HepG2 (cell line): ENCODE measurements around the gene ALOX5AP. TPM values are rescaled to one million over a fixed set of nuclear protein-coding genes. Genes with fewer than 3 reads are reported as not detected.

Source experiments
- ATAC-seq: fragments of 200-7000 bp; cut with Tn5 transposase; 3 replicates; pipeline ENCODE4 v1.9.1; 2020; ENCODE audit warnings: mild to moderate bottlenecking, moderate library complexity
- BruUV-seq: library from RNA; stranded (reverse); fragments of 400-500 nt; replicated peaks from 2 replicates; lab custom pipeline; 2021; lab: Mats Ljungman, UMichigan
- CTCF ChIA-PET: fragments of 300-600 bp; formaldehyde crosslinking; extraction: SDS; loops from one replicate; lab custom pipeline; 2021; ENCODE audit warnings: low total read pairs, inconsistent platforms, low intra/inter-chr PET ratio; lab: Yijun Ruan, JAX
- POLR2A ChIA-PET: fragments of 350-600 bp; sonication (Branson Sonifier 250); formaldehyde crosslinking; loops from one replicate; lab custom pipeline; 2020; ENCODE audit warnings: antibody characterized with exemption, inconsistent platforms; lab: Yijun Ruan, JAX
- DNase-seq: peaks from one replicate; pipeline ENCODE4 v3.0.0-alpha.2; 2015; ENCODE audit warnings: low spot score
- FAIRE-seq: peaks from 3 replicates; lab custom pipeline; 2011; peaks lifted over from hg19 to GRCh38; lab: Jason Lieb, UNC
- H2AFZ ChIP-seq: one replicate; pipeline ENCODE4 v1.6.1; 2011; ENCODE audit warnings: low read length, inconsistent platforms
- H3K27ac ChIP-seq: fragments of 300-600 bp; 3 replicates; pipeline ENCODE4 v1.8.0; 2011; ENCODE audit warnings: mixed run types, mild to moderate bottlenecking, mixed read lengths, low read length, inconsistent platforms; ENCODE audit not compliant: insufficient read depth; ENCODE audit errors: extremely low read length
- H3K27me3 ChIP-seq, 2 experiments: fragments of 200-600 bp in 1 of 2; 2 replicates in 1 of 2; 3 replicates in 1 of 2; pipeline versions ENCODE4 v1.6.0 to v1.8.0; 2011; ENCODE audit warnings: low read length in 2 of 2, mild to moderate bottlenecking in 2 of 2, moderate library complexity in 2 of 2, inconsistent platforms in 1 of 2; ENCODE audit not compliant: insufficient read depth in 2 of 2, control insufficient read depth in 1 of 2
- H3K36me3 ChIP-seq, 2 experiments: fragments of 200-600 bp in 1 of 2; replicated peaks in 1 of 2; 2 replicates in 1 of 2; 3 replicates in 1 of 2; pipeline versions ENCODE4 v1.5.1 to v1.8.0; 2011; ENCODE audit warnings: low read length in 2 of 2, inconsistent platforms in 1 of 2; ENCODE audit not compliant: insufficient read depth in 2 of 2, control insufficient read depth in 1 of 2
- H3K4me1 ChIP-seq: 2 replicates; pipeline ENCODE4 v1.5.1; 2012; ENCODE audit warnings: low read length, inconsistent platforms; ENCODE audit not compliant: insufficient read depth
- H3K4me2 ChIP-seq: 2 replicates; pipeline ENCODE4 v1.6.0; 2011; ENCODE audit warnings: low read depth, low read length, inconsistent platforms
- H3K4me3 ChIP-seq, 3 experiments: fragments of 200-600 bp in 1 of 3; sonication (generic), shearing (Covaris generic) in 1 of 3; replicated peaks in 1 of 3; 2 replicates each; pipeline ENCODE4 v1.5.1; 2011 to 2016; ENCODE audit warnings: low read length in 3 of 3, inconsistent platforms in 2 of 3, low read depth in 2 of 3, mild to moderate bottlenecking in 2 of 3, control low read depth in 1 of 3, mixed read lengths in 1 of 3; ENCODE audit not compliant: insufficient read depth in 1 of 3
- H3K79me2 ChIP-seq: one replicate; pipeline ENCODE4 v1.6.1; 2011; ENCODE audit warnings: low read length, inconsistent platforms; ENCODE audit not compliant: insufficient read depth
- H3K9ac ChIP-seq: 2 replicates; pipeline ENCODE4 v1.6.0; 2011; ENCODE audit warnings: mild to moderate bottlenecking, low read depth, low read length, inconsistent platforms; ENCODE audit not compliant: insufficient read depth
- H3K9me3 ChIP-seq: 2 replicates; pipeline ENCODE4 v1.5.1; 2012; ENCODE audit warnings: mild to moderate bottlenecking, low read length
- H4K20me1 ChIP-seq: 2 replicates; pipeline ENCODE4 v1.6.0; 2011; ENCODE audit warnings: inconsistent platforms, mild to moderate bottlenecking, low read length, moderate library complexity; ENCODE audit not compliant: insufficient read depth
- CTCF ChIP-seq: sonication (generic); formaldehyde crosslinking; IDR thresholded peaks from 2 replicates; pipeline ENCODE4 v1.5.0; 2020; ENCODE audit warnings: mild to moderate bottlenecking, missing genetic modification reagents, moderate library complexity
- FOXJ3 ChIP-seq: sonication (generic); formaldehyde crosslinking; IDR thresholded peaks from 2 replicates; pipeline ENCODE4 v1.4.0; 2020; ENCODE audit warnings: missing genetic modification reagents, mild to moderate bottlenecking, borderline replicate concordance
- HNRNPL ChIP-seq: fragments of 200-400 bp; formaldehyde crosslinking; IDR thresholded peaks from 2 replicates; pipeline ENCODE4 v1.6.1; 2017; ENCODE audit warnings: mild to moderate bottlenecking, low read depth, low read length
- IRX3 ChIP-seq: sonication (generic); formaldehyde crosslinking; IDR thresholded peaks from 2 replicates; pipeline ENCODE4 v1.8.1; 2023; ENCODE audit warnings: mild to moderate bottlenecking, low read depth, missing genetic modification reagents, borderline replicate concordance
- ZFX ChIP-seq: sonication (generic); formaldehyde crosslinking; IDR thresholded peaks from 2 replicates; pipeline ENCODE4 v1.4.0; 2020; ENCODE audit warnings: mild to moderate bottlenecking, low read depth, missing genetic modification reagents, moderate library complexity
- ZNF768 ChIP-seq: sonication (generic); formaldehyde crosslinking; IDR thresholded peaks from 2 replicates; pipeline ENCODE4 v1.4.0; 2020; ENCODE audit warnings: missing genetic modification reagents
- WGBS: methylation state at CpG from one replicate; pipeline ENCODE4 v1.1.6; 2017; ENCODE audit warnings: low lambda C conversion rate; 5-methylcytosine and 5-hydroxymethylcytosine counted together
- in situ Hi-C: cut with HindIII; loops from 2 replicates; pipeline ENCODE4 v1.10.0; 2017; ENCODE audit warnings: low pct_unique_long_range_greater_than_20kb; ENCODE audit not compliant: extremely low pct_ligation_motif_present
- intact Hi-C: fragments of 100-400 bp; cut with micrococcal nuclease; formaldehyde crosslinking; loops from one replicate; pipeline ENCODE4 v1.10.0; 2022; ENCODE audit not compliant: unreplicated experiment
- polyA plus RNA-seq, 8 experiments: library from polyadenylated mRNA; depleted of rRNA in 3 of 8; stranded (reverse) in 7 of 8; unstranded in 1 of 8; fragments of >200 nt; fragmentation: Illumina TruSeq in 4 of 8; extraction: Trizol in 4 of 8; gene quantifications; 2 replicates each; pipeline versions ENCODE4 v1.2.1 to v1.2.3, GENCODE V29; 2011 to 2016; ENCODE audit warnings: low read depth in 4 of 8, missing spikeins in 1 of 8, mixed read lengths in 1 of 8; ENCODE audit not compliant: insufficient read depth in 1 of 8
- total RNA-seq, 5 experiments: library from RNA; depleted of rRNA; stranded (reverse); fragments of >200 nt; fragmentation: Illumina TruSeq; extraction: Trizol; gene quantifications; 2 replicates each; pipeline ENCODE4 v1.2.3, GENCODE V29; 2016; ENCODE audit warnings: low read depth in 1 of 5

Gene ALOX5AP
- total and polyA plus RNA-seq, 2 of the 13 experiments (the other 11 are each of a cell fraction or from before 2014, with no cell fraction given): 0.97 to 1.2 TPM

GRCh38 chr13:30804474-30804873 is 69.1 kb downstream of the ALOX5AP start:
- intact Hi-C loops (loop anchor here (2.0 to 10.0 kb wide), 3 partner anchors 132 to 670 kb away; no protein-coding TSS in a partner anchor), in situ Hi-C loops (no loop called here)
- DNase-seq: no peak
- POLR2A ChIA-PET: interaction anchor here (1.2 to 2.5 kb wide), 3 partner anchors 18 to 61 kb away, joined by 4 to 10 read pairs (median 8); no protein-coding TSS in a partner anchor
- H4K20me1 ChIP-seq: no peaks in the 10 kb centered on the region
- no peaks in the 10 kb centered on the region for H3K79me2 ChIP-seq
- no TSS peak for BruUV-seq
- CTCF ChIA-PET: no interaction called here
- H3K27ac ChIP-seq: no peak overlapping the region
- H3K9ac ChIP-seq: no peak overlapping the region
- TF ChIP-seq HNRNPL (peak; percentile 85), CTCF (0 out of 2 replicates have a peak, but pooled peaks have one; percentile 19), IRX3 (0 out of 2 replicates have a peak, but pooled peaks have one; percentile 26), ZFX (CRISPR knock-in tag) (no peak), ZNF768 (CRISPR knock-in tag) (peak; percentile 18; the same call in 1 of the 2 replicates), FOXJ3 (CRISPR knock-in tag) (no peak)
- peak overlapping the region; percentile 63 for H3K4me2 ChIP-seq
- H3K36me3 ChIP-seq: no peaks in the 10 kb centered on the region
- H2AFZ ChIP-seq: no peak overlapping the region
- FAIRE-seq: no peak
- H3K9me3 ChIP-seq: no peaks in the 10 kb centered on the region
- H3K27me3 ChIP-seq: no peaks in the 10 kb centered on the region
- H3K4me3 ChIP-seq: no peak overlapping the region
- 97% methylated on average over 2 of the region's 5 CpGs for WGBS
- ATAC-seq: peak; percentile 30
- peaks cover 59% of the 10 kb centered on the region for H3K4me1 ChIP-seq
